ENCODE results near the gene CUEDC2. TPM values are rescaled to one million over a fixed set of nuclear protein-coding genes. Genes with fewer than 3 reads are reported as not detected.

The CUEDC2 gene
- total and polyA plus RNA-seq, 2 experiments from 2014 or later = 45.4 to 79.9 TPM

DNA sequence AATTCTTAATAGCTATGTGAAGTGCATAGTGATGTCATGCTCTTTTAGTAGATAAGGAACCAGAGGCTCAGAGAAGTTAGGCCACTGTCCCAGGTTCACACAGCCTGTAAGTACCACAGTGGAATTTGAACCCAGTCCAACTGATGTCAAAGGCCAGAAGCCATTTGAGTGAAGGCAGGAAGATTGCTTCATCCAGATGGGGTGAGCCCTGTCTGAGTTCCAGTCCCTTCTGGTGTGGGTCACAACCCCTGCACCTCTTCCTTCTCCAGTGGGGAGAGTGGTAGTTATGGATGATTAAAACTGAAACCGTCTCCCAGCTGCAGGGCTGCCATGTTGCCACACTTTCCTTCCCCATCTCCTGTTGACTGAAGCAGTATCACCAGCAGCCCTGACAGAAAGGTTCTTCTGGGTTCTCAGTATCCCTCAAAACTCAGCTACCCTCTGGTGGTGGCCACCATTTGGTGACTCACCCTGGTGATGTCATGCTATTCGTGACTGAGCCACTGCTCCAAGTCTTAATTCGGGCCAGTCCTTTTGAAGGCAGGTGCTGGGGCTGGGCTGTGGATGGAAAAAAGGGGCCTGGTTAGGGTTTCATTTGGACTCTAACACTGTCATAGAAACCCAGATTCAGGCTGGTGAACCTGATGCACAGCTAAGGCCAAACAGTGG lies 20.4 kb upstream of the CUEDC2 start:
- no peak overlapping the region for H3K4me2 ChIP-seq
- 76% methylated on average over 3 of the region's 3 CpGs for WGBS (ENCODE audit: low lambda C conversion rate, missing lambda C conversion rate)
- H2AFZ ChIP-seq = no peak overlapping the region

DNA sequence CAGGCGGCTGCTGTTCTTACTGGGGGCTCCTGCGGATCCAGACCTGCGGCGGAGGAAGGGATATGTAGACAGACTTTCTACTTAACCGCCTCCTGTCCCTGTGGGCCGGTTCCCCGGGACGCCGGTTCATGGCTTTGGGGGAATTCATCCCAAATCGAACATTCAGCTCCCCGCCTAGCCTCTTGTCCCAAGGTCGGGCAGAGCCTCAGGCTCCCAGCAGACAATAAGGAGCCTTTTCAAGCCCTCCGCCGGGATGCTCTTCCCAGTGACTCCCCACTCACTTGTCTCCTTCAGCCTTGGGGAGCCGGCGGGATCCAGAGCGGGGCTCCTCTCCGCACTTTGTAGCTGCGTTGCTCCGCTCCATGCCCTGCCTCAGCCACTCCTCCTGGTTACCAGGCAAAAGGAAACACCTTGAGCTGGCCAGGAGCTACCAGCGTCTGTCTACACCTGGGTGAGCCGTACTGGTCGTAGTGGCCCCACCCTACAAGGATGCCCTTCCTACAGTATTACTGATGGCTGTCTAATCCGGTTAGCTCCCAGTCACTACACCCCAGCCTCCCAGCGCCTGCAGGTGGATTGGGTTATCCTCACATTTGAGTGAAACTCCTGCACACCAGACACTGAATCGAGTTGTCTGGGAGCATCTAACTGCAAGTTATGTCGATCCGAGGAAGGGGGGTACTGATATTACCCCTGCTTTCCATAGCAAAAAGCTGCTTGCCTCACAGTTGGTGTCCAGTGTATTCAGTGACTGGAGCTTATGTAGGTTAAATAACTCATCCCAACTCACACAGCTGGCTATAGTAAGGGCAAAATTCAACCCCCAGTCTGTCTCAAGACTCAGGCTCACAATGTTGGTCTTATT lies 19.0 kb upstream of the CUEDC2 start, which contains the start of gene C10orf95:
TSS of gene C10orf95 (minus strand) at position 439 of the 865 bp plus-strand sequence. CDS start 450 bp downstream, outside the sequence.
- TF ChIP-seq CTCF (IDR thresholded peaks at IDR 0.05; ENCODE audit: poor library complexity) (no peak), EZH2phosphoT487 (IDR thresholded peaks at IDR 0.05; ENCODE audit: low read depth, severe bottlenecking, unreplicated experiment) (no peak), EZH2 (IDR thresholded peaks at IDR 0.05; ENCODE audit: borderline replicate concordance) (no peak)
- Histone ChIP-seq H3K36me3 (replicated peaks; ENCODE audit: insufficient read depth, low read depth) (no peaks in the 10 kb centered on the region), H3K4me3 (peak within 1 kb of the TSS; percentile 60), H3K9me2 (replicated peaks; ENCODE audit: insufficient read depth) (no peaks in the 10 kb centered on the region), H3K4me1 (ENCODE audit: insufficient read depth) (peaks cover 32% of the 10 kb centered on the region), H3K79me2 (peaks cover 19% of the 10 kb centered on the region), H3K27ac (peak within 1 kb of the TSS; percentile 96), H3K27me3 (no peaks in the 10 kb centered on the region), H3K4me2 (peak within 1 kb of the TSS; percentile 98), H3K9me3 (ENCODE audit: low read depth) (no peaks in the 10 kb centered on the region), H2AFZ (peak within 1 kb of the TSS; percentile 96), H4K20me1 (ENCODE audit: insufficient read depth, poor library complexity, severe bottlenecking) (no peaks in the 10 kb centered on the region)
- 25% methylated on average over 28 of the region's 28 CpGs for WGBS (ENCODE audit: low lambda C conversion rate, missing lambda C conversion rate)
- peak; percentile 61 for DNase-seq (ENCODE audit: low spot score)

More for the DNA sequence above, 20.4 kb upstream of the CUEDC2 start:
- H3K27me3 ChIP-seq = no peaks in the 10 kb centered on the region
- H3K9me3 ChIP-seq (ENCODE audit: low read depth) = no peaks in the 10 kb centered on the region
- peak; percentile 48 for DNase-seq (ENCODE audit: low spot score)
- TF ChIP-seq EZH2 (IDR thresholded peaks at IDR 0.05; ENCODE audit: borderline replicate concordance) (no peak), EZH2phosphoT487 (IDR thresholded peaks at IDR 0.05; ENCODE audit: low read depth, severe bottlenecking, unreplicated experiment) (no peak), CTCF (IDR thresholded peaks at IDR 0.05; ENCODE audit: poor library complexity) (no peak)
- H3K27ac ChIP-seq = peak overlapping the region; percentile 96
- H3K4me3 ChIP-seq = no peak overlapping the region
- no peaks in the 10 kb centered on the region for H3K36me3 ChIP-seq (replicated peaks; ENCODE audit: insufficient read depth, low read depth)
- no peaks in the 10 kb centered on the region for H3K9me2 ChIP-seq (replicated peaks; ENCODE audit: insufficient read depth)
- no peaks in the 10 kb centered on the region for H4K20me1 ChIP-seq (ENCODE audit: insufficient read depth, poor library complexity, severe bottlenecking)
- H3K4me1 ChIP-seq (ENCODE audit: insufficient read depth) = peaks cover 35% of the 10 kb centered on the region
- peaks cover 19% of the 10 kb centered on the region for H3K79me2 ChIP-seq

- Histone ChIP-seq H3K36me3 (replicated peaks; ENCODE audit: insufficient read depth, low read depth) (no peaks in the 10 kb centered on the region), H3K27ac (peak overlapping the region; percentile 96), H3K4me1 (ENCODE audit: insufficient read depth) (peaks cover 27% of the 10 kb centered on the region), H3K9me3 (ENCODE audit: low read depth) (no peaks in the 10 kb centered on the region), H2AFZ (peak overlapping the region; percentile 96), H3K4me2 (peak overlapping the region; percentile 98), H3K9me2 (replicated peaks; ENCODE audit: insufficient read depth) (no peaks in the 10 kb centered on the region), H3K4me3 (peak overlapping the region; percentile 60), H3K79me2 (peaks cover 19% of the 10 kb centered on the region), H4K20me1 (ENCODE audit: insufficient read depth, poor library complexity, severe bottlenecking) (no peaks in the 10 kb centered on the region), H3K27me3 (no peaks in the 10 kb centered on the region)
- DNase-seq (ENCODE audit: low spot score) = peak; percentile 89
- 1% methylated on average over 78 of the region's 104 CpGs for WGBS (ENCODE audit: low lambda C conversion rate, missing lambda C conversion rate)
- no peak for TF ChIP-seq EZH2 (IDR thresholded peaks at IDR 0.05; ENCODE audit: borderline replicate concordance)
- TF ChIP-seq CTCF (IDR thresholded peaks at IDR 0.05; ENCODE audit: poor library complexity) = no peak
- no peak for TF ChIP-seq EZH2phosphoT487 (IDR thresholded peaks at IDR 0.05; ENCODE audit: low read depth, severe bottlenecking, unreplicated experiment)
These were observed 18.2 kb upstream of the CUEDC2 start for GRCh38 chr10:102450374-102451104.

Data from hepatocyte (in vitro differentiated cells).